CD4-positive, alpha-beta T cell (primary cell): ENCODE measurements around the gene PGC. TPM values are rescaled to one million over a fixed set of nuclear protein-coding genes. Genes with fewer than 3 reads are reported as not detected.

Experiments
- ATAC-seq: fragments of 200-7000 bp; cut with Tn5 transposase; one replicate; pipeline ENCODE4 v1.10.0; 2022; ENCODE audit warnings: mild to moderate bottlenecking; ENCODE audit not compliant: poor library complexity
- CTCF ChIA-PET: fragments of 350-600 bp; sonication (Branson Sonifier 250); formaldehyde crosslinking; loops from one replicate; lab custom pipeline; 2021; ENCODE audit warnings: antibody characterized with exemption, inconsistent platforms; lab: Charles Lee
- POLR2A ChIA-PET: fragments of 350-600 bp; sonication (Branson Sonifier 250); formaldehyde crosslinking; loops from one replicate; lab custom pipeline; 2021; ENCODE audit warnings: antibody characterized with exemption, inconsistent platforms; lab: Charles Lee
- DNase-seq, 14 experiments: peaks; one replicate each; pipeline ENCODE4 v3.0.0-alpha.2; 2013 to 2020; ENCODE audit warnings: mixed read lengths in 2 of 14
- H3K27ac ChIP-seq, 2 donors: one replicate each; pipeline versions ENCODE4 v1.5.1 to v1.7.0; 2013; ENCODE audit warnings: low read length in 2 of 2, low read depth in 1 of 2, mild to moderate bottlenecking in 1 of 2
- H3K27me3 ChIP-seq, 2 experiments: 1 replicate in 1 of 2; 2 replicates in 1 of 2; pipeline versions ENCODE4 v1.6.1 to v1.7.0; 2013; ENCODE audit warnings: low read length in 2 of 2, control low read depth in 1 of 2, mild to moderate bottlenecking in 1 of 2, moderate library complexity in 1 of 2; ENCODE audit not compliant: insufficient read depth in 2 of 2, control insufficient read depth in 1 of 2
- H3K36me3 ChIP-seq: one replicate; pipeline ENCODE4 v1.6.1; 2013; ENCODE audit warnings: low read length, control low read depth; ENCODE audit not compliant: insufficient read depth
- H3K4me1 ChIP-seq: one replicate; pipeline ENCODE4 v1.6.1; 2013; ENCODE audit warnings: low read length, control low read depth; ENCODE audit not compliant: insufficient read depth
- H3K4me3 ChIP-seq: one replicate; pipeline ENCODE4 v1.5.1; 2013; ENCODE audit warnings: mild to moderate bottlenecking, low read length, moderate library complexity
- H3K9me3 ChIP-seq, 2 experiments: 1 replicate in 1 of 2; 2 replicates in 1 of 2; pipeline versions ENCODE4 v1.6.1 to v1.7.0; 2013; ENCODE audit warnings: low read length in 2 of 2, mild to moderate bottlenecking in 2 of 2, control low read depth in 1 of 2, moderate library complexity in 1 of 2; ENCODE audit not compliant: control insufficient read depth in 1 of 2, insufficient read depth in 1 of 2
- H3K27ac Mint-ChIP-seq: one replicate; pipeline ENCODE4 v1.8.0; 2020; ENCODE audit warnings: mixed read lengths
- H3K27me3 Mint-ChIP-seq: one replicate; pipeline ENCODE4 v1.8.0; 2021; ENCODE audit warnings: mixed read lengths
- H3K36me3 Mint-ChIP-seq: one replicate; pipeline ENCODE4 v1.8.0; 2021; ENCODE audit warnings: low read depth, mixed read lengths
- H3K4me1 Mint-ChIP-seq: one replicate; pipeline ENCODE4 v1.8.0; 2021; ENCODE audit warnings: low read depth, mixed read lengths
- H3K4me3 Mint-ChIP-seq: one replicate; pipeline ENCODE4 v1.8.0; 2020; ENCODE audit warnings: mild to moderate bottlenecking, mixed read lengths
- H3K9me3 Mint-ChIP-seq: one replicate; pipeline ENCODE4 v1.8.0; 2020; ENCODE audit warnings: mixed read lengths
- CTCF ChIP-seq: fragments of 200-600 bp; IDR thresholded peaks from one replicate; pipeline ENCODE4 v1.8.0; 2022; ENCODE audit warnings: antibody characterized with exemption, mild to moderate bottlenecking
- intact Hi-C, 2 experiments: fragments of 100-400 bp; cut with DNase I in 1 of 2; cut with micrococcal nuclease in 1 of 2; formaldehyde crosslinking; loops; one replicate each; pipeline versions ENCODE4 v1.15.1 to v1.9.0; 2023 to 2025; cut with DNase I, micrococcal nuclease
- total RNA-seq, 174 experiments: library from RNA in 2 of 174; stranded (reverse) in 2 of 174; gene quantifications; one replicate each; pipeline ENCODE4 v1.2.3 and lab custom pipeline; 2021 to 2026

PGC gene
- total RNA-seq, 2 experiments from 2014 or later: not detected

GRCh38 chr6:41689171-41690008 lies 57.8 kb downstream of the PGC start:
- peaks cover 41% of the 10 kb centered on the region for H3K36me3 ChIP-seq

GRCh38 chr6:41688256-41688965 lies 58.8 kb downstream of the PGC start:
- no peak overlapping the region for H3K27ac ChIP-seq

More at GRCh38 chr6:41689171-41690008, 57.8 kb downstream of the PGC start:
- POLR2A ChIA-PET: interaction anchor here (0.6 kb wide), 1 partner anchor 1818 kb away, joined by 3 read pairs; no protein-coding TSS in a partner anchor
- Histone ChIP-seq H3K4me3 (no peak overlapping the region), H3K4me1 (no peaks in the 10 kb centered on the region), H3K27ac (no peak overlapping the region), H3K9me3 (no peaks in the 10 kb centered on the region), H3K27me3 (no peaks in the 10 kb centered on the region)
- ATAC-seq (no peak), DNase-seq (no peak)
- Mint-ChIP-seq H3K4me1 (no peaks in the 10 kb centered on the region), H3K27ac (no peak overlapping the region), H3K27me3 (no peaks in the 10 kb centered on the region), H3K4me3 (no peak overlapping the region), H3K36me3 (peaks cover 16% of the 10 kb centered on the region), H3K9me3 (no peaks in the 10 kb centered on the region)
- no peak for TF ChIP-seq CTCF
- CTCF ChIA-PET: no interaction called here
- intact Hi-C loops: loop anchor here in 1 of 2 experiments (10.0 kb wide), 1 partner anchor 385 kb away; no protein-coding TSS in a partner anchor

More at GRCh38 chr6:41688256-41688965, 58.8 kb downstream of the PGC start:
- no peak overlapping the region for H3K4me3 Mint-ChIP-seq
- H3K27me3 Mint-ChIP-seq: no peaks in the 10 kb centered on the region
- Histone ChIP-seq H3K4me1 (peaks cover 6% of the 10 kb centered on the region), H3K36me3 (peaks cover 44% of the 10 kb centered on the region), H3K9me3 (no peaks in the 10 kb centered on the region), H3K27me3 (no peaks in the 10 kb centered on the region), H3K4me3 (no peak overlapping the region)
- TF ChIP-seq CTCF: no peak
- H3K27ac Mint-ChIP-seq: no peak overlapping the region
- intact Hi-C loops: loop anchor here in 1 of 2 experiments (10.0 kb wide), 1 partner anchor 384 kb away; no protein-coding TSS in a partner anchor
- POLR2A ChIA-PET: no interaction called here
- peaks cover 16% of the 10 kb centered on the region for H3K36me3 Mint-ChIP-seq
- H3K9me3 Mint-ChIP-seq: no peaks in the 10 kb centered on the region
- no peak for ATAC-seq
- DNase-seq: no peak
- H3K4me1 Mint-ChIP-seq: peaks cover 4% of the 10 kb centered on the region
- CTCF ChIA-PET: no interaction called here
